ENCODE measurements around the gene BNIP1.
"Not testable (repeated sequence)": the region's sequence is repeated elsewhere in the genome, so short reads cannot be mapped to it uniquely, and the experiment has no call there.

Gene BNIP1

DNA sequence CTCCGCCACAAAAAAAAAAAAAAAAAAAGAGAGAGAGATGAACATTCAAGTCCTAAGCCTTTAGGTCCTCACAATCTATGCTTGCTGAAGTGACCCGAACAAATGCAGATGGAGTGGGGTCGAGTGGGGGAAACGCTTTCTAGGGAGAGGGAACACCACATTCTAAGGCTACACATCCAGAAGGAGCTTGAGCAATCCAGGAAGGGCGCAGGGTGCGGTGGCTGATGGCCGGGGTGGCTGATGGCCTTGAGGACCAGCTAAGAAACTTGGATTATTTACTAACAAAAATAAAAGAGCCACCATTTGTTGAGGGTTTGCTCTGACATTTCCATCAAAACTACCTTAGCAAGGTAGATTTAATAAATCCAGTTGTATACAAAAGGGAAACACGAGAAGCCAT lies 764 bp upstream of the BNIP1 start:
- H3K4me1 Mint-ChIP-seq, result peaks cover 9% of the 10 kb centered on the region
- peak overlapping the region; percentile 98 for H3K27ac Mint-ChIP-seq (ENCODE audit: low read depth)
- H3K4me3 Mint-ChIP-seq, result no peak overlapping the region
- peaks cover 16% of the 10 kb centered on the region for H3K36me3 Mint-ChIP-seq (ENCODE audit: insufficient read depth)
- H3K9me3 Mint-ChIP-seq, result no peaks in the 10 kb centered on the region
- ATAC-seq (replicated peaks; ENCODE audit: extremely low read depth, poor library complexity, severe bottlenecking), result no peak
- H3K27me3 Mint-ChIP-seq, result no peaks in the 10 kb centered on the region
- no peak for DNase-seq (ENCODE audit: low spot score in 2 of 2)

DNA sequence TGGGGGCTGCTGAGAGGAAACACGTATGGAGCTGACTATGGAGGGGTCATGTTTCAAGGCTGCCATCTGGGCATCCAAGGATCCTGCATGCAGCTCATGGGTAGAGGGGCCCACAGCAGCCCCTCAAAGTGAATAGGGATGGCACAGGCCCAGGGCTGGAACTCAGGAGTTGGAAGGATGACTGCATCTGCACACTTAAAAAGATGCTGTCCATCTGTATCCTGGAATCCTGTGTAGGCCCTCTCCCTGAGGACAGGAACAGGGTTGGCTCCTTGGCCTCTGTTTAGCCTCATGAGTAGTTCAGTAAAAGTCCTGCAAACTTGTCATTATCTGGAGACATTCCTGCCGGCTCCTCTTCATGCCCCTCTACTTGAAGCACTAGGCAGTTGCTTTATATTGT lies 4.0 kb downstream of the BNIP1 start:
- Mint-ChIP-seq H3K4me1 (peaks cover 15% of the 10 kb centered on the region), H3K36me3 (ENCODE audit: insufficient read depth) (peaks cover 41% of the 10 kb centered on the region), H3K4me3 (no peak overlapping the region), H3K9me3 (no peaks in the 10 kb centered on the region), H3K27me3 (no peaks in the 10 kb centered on the region), H3K27ac (ENCODE audit: low read depth) (no peak overlapping the region)
- no peak for ATAC-seq (replicated peaks; ENCODE audit: extremely low read depth, poor library complexity, severe bottlenecking)
- DNase-seq (ENCODE audit: low spot score in 2 of 2), result no peak

DNA sequence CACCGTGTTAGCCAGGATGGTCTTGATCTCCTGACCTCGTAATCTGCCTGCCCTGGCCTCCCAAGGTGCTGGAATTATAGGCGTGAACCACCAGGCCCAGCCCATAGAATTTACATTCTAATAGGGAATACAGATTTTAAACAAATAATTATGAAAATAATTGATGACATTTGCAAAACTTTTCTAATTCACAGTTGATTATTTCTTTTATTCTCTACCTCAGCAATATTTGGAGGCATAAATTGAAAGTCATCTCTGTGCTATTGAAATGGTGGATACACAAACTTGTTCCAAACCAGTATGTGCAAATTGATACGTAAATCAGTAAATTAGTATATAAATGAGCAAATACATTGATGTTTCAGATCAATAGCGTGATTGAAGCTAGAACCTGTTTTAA lies 8.2 kb downstream of the BNIP1 start:
- ATAC-seq (replicated peaks; ENCODE audit: extremely low read depth, poor library complexity, severe bottlenecking) (no peak), DNase-seq (ENCODE audit: low spot score in 2 of 2) (no peak)
- Mint-ChIP-seq H3K27me3 (no peaks in the 10 kb centered on the region), H3K27ac (ENCODE audit: low read depth) (peak overlapping the region; percentile 53), H3K4me1 (peaks cover 6% of the 10 kb centered on the region), H3K4me3 (no peak overlapping the region), H3K36me3 (ENCODE audit: insufficient read depth) (peaks cover 56% of the 10 kb centered on the region), H3K9me3 (no peaks in the 10 kb centered on the region)

DNA sequence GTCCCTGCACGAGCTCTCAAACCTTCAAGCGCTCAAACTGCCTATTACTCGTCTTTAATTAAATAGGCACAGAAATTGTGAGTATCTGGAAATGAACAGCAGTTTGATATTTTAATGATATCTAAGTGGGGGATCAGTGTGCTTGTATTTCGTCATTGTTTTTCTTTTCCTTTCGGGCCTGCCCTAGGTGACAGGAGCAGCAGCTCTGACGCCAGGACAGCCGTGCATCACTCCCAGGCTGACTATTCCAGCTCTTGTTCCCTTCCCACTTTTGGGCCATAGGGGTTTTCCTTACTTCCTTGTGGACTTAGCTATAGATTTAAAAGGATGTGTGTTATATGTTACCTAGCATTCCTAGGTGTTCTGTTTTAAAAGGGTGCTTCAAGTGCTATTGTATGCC lies 9.5 kb downstream of the BNIP1 start:
- DNase-seq (ENCODE audit: low spot score in 2 of 2), result no peak
- no peaks in the 10 kb centered on the region for H3K9me3 Mint-ChIP-seq
- no peaks in the 10 kb centered on the region for H3K27me3 Mint-ChIP-seq
- peaks cover 6% of the 10 kb centered on the region for H3K4me1 Mint-ChIP-seq
- H3K36me3 Mint-ChIP-seq (ENCODE audit: insufficient read depth), result peaks cover 61% of the 10 kb centered on the region
- no peak for ATAC-seq (replicated peaks; ENCODE audit: extremely low read depth, poor library complexity, severe bottlenecking)
- H3K27ac Mint-ChIP-seq (ENCODE audit: low read depth), result no peak overlapping the region
- H3K4me3 Mint-ChIP-seq, result no peak overlapping the region

DNA sequence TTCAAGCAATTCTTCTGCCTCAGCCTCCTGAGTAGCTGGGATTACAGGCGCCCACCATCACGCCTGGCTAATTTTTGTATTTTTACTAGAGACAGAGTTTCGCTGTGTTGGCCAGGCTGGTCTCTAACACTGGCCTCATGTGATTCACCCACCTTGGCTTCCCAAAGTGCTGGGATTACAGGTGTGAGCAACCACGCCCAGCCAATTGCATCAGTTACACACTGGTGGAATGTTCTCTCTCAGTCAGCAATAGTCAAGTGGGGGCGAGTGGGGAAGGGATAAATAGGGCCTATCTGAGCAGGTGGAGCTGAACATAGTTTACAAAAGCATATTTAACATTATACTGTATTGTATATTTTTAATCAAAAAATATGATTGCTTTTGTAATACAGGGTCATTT lies 10.3 kb downstream of the BNIP1 start:
- not testable (repeated sequence) for H3K9me3 Mint-ChIP-seq; H3K27ac Mint-ChIP-seq (ENCODE audit: low read depth)

DNA sequence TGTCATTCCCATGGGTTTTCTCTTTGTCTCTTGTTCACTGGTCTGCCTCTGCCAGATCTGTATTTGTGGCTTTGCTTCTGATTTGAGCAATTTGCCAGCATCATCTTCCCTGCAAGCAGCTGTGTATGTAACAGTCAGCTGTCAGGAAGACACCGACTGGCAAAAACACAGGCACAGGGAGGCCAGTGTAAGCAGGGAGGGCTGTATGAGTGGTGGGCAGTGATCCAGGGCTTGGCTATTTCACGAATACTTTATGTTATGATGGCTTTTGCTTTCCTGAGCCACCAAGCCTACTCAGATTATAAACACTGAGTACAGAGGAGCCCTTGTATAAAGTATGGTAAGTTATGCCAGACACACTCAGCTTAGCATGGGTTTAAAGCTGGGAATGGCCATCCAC lies 11.6 kb downstream of the BNIP1 start:
- no peaks in the 10 kb centered on the region for H3K9me3 Mint-ChIP-seq
- peaks cover 6% of the 10 kb centered on the region for H3K4me1 Mint-ChIP-seq
- DNase-seq (ENCODE audit: low spot score in 2 of 2) (no peak), ATAC-seq (replicated peaks; ENCODE audit: extremely low read depth, poor library complexity, severe bottlenecking) (no peak)
- no peaks in the 10 kb centered on the region for H3K27me3 Mint-ChIP-seq
- H3K4me3 Mint-ChIP-seq, result no peak overlapping the region
- H3K27ac Mint-ChIP-seq (ENCODE audit: low read depth), result no peak overlapping the region
- peaks cover 62% of the 10 kb centered on the region for H3K36me3 Mint-ChIP-seq (ENCODE audit: insufficient read depth)

More for the DNA sequence above, 10.3 kb downstream of the BNIP1 start:
- H3K4me3 Mint-ChIP-seq; DNase-seq (ENCODE audit: low spot score in 2 of 2); H3K27me3 Mint-ChIP-seq; H3K4me1 Mint-ChIP-seq; ATAC-seq (replicated peaks; ENCODE audit: extremely low read depth, poor library complexity, severe bottlenecking): not testable (repeated sequence)
- peaks cover 61% of the 10 kb centered on the region for H3K36me3 Mint-ChIP-seq (ENCODE audit: insufficient read depth)

GRCh38 chr5:173158366-173158765 lies 14.0 kb downstream of the BNIP1 start:
- ATAC-seq (replicated peaks; ENCODE audit: extremely low read depth, poor library complexity, severe bottlenecking) (no peak), DNase-seq (ENCODE audit: low spot score in 2 of 2) (no peak)
- no peak overlapping the region for H3K4me3 Mint-ChIP-seq
- no peaks in the 10 kb centered on the region for H3K27me3 Mint-ChIP-seq
- H3K27ac Mint-ChIP-seq (ENCODE audit: low read depth), result no peak overlapping the region
- peaks cover 67% of the 10 kb centered on the region for H3K36me3 Mint-ChIP-seq (ENCODE audit: insufficient read depth)
- no peaks in the 10 kb centered on the region for H3K9me3 Mint-ChIP-seq
- no peaks in the 10 kb centered on the region for H3K4me1 Mint-ChIP-seq

DNA sequence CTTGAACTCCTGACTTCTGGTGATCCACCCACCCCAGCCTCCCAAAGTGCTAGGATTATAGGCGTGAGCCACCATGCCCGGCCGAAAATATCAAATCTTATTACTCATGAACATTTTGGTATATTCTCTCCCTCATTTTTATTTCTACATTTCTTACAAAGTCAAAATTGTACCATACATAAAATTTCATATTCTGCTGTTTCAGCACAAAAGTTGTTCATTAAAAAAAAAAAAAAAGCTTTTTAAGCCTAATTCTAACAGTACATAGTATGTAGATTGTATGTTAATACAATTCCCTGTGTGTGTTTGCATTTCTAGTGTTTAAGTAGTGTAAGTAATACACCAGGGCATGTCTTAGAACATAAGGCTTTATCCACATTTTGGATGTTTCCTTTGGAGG lies 14.9 kb downstream of the BNIP1 start:
- Mint-ChIP-seq H3K4me1 (no peaks in the 10 kb centered on the region), H3K4me3 (no peak overlapping the region), H3K27me3 (no peaks in the 10 kb centered on the region), H3K27ac (ENCODE audit: low read depth) (no peak overlapping the region), H3K9me3 (no peaks in the 10 kb centered on the region), H3K36me3 (ENCODE audit: insufficient read depth) (peaks cover 61% of the 10 kb centered on the region)
- DNase-seq (ENCODE audit: low spot score in 2 of 2) (no peak), ATAC-seq (replicated peaks; ENCODE audit: extremely low read depth, poor library complexity, severe bottlenecking) (no peak)

- Mint-ChIP-seq H3K4me3 (no peak overlapping the region), H3K27me3 (no peaks in the 10 kb centered on the region), H3K9me3 (no peaks in the 10 kb centered on the region), H3K27ac (ENCODE audit: low read depth) (no peak overlapping the region), H3K36me3 (ENCODE audit: insufficient read depth) (peaks cover 53% of the 10 kb centered on the region), H3K4me1 (no peaks in the 10 kb centered on the region)
- DNase-seq (ENCODE audit: low spot score in 2 of 2) (no peak), ATAC-seq (replicated peaks; ENCODE audit: extremely low read depth, poor library complexity, severe bottlenecking) (no peak)
These were observed 16.8 kb downstream of the BNIP1 start for GRCh38 chr5:173161148-173161547.

DNA sequence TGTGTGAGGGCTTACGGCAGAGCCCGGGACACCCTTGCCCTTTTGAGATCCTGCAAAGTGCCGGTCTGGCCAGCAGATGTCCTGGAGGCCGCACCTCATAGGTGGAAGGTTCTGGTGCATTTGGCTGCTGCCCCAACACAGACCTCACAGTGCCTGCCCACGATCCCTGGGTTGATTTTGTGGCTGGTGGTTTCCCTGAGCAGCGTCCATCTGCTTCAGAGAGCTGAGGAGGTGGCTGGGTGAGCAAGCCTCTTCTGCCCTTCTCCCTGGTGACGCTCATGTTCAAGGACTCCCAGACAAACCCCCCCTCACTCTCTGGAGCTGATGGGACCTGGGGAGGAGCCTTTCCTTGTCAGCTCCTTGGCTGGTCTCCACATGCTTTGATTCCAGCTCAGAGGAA lies 18.9 kb downstream of the BNIP1 start:
- Mint-ChIP-seq H3K27ac (ENCODE audit: low read depth) (no peak overlapping the region), H3K4me3 (no peak overlapping the region), H3K4me1 (no peaks in the 10 kb centered on the region), H3K36me3 (ENCODE audit: insufficient read depth) (peaks cover 42% of the 10 kb centered on the region), H3K9me3 (no peaks in the 10 kb centered on the region), H3K27me3 (no peaks in the 10 kb centered on the region)
- DNase-seq (ENCODE audit: low spot score in 2 of 2), result no peak
- no peak for ATAC-seq (replicated peaks; ENCODE audit: extremely low read depth, poor library complexity, severe bottlenecking)

DNA sequence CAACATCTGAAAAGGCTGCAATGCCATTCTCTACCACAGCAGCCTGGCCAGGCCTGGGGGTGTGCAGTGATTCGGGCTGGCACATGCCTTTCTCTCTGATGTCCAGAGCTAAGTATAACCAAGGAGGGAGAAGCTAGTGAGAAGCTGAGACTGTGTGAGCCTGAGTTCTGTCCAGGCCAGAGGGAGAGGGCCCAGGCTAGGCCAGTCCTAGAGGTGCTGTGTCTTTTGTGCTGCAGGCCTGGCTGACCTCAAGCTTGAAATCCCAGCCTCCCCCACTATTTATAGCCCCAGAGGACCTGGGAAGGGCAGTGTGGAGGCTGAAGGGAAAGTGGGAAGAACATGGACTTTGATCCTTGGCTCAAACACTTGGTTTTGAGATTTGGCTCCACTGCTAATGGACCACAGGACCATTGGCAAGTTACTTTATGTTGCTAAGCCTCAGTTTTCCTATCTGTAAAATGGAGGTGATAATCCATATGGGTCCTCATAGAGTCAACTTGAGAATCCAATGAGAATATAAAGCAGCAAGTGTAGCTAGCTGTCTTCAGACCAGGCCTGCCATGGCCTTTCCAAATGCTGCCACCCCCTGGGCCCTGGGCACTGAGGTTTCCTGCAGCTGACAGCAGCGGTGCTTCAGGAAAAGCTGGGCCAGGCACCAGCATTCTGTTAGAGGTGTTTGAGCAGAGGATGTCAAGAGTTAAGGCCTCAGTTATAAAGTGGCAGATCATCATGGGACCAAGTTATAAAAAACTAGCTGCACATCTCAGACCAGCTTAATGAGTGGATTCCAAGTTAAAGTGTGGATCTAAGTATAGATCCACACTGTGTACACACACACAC lies 21.1 kb downstream of the BNIP1 start:
- Mint-ChIP-seq H3K9me3 (no peaks in the 10 kb centered on the region), H3K4me3 (no peak overlapping the region), H3K27ac (ENCODE audit: low read depth) (no peak overlapping the region), H3K4me1 (no peaks in the 10 kb centered on the region), H3K27me3 (no peaks in the 10 kb centered on the region), H3K36me3 (ENCODE audit: insufficient read depth) (peaks cover 29% of the 10 kb centered on the region)
- DNase-seq (ENCODE audit: low spot score in 2 of 2) (no peak), ATAC-seq (replicated peaks; ENCODE audit: extremely low read depth, poor library complexity, severe bottlenecking) (no peak)

- Mint-ChIP-seq H3K36me3 (ENCODE audit: insufficient read depth) (no peaks in the 10 kb centered on the region), H3K27ac (ENCODE audit: low read depth) (no peak overlapping the region), H3K4me3 (no peak overlapping the region), H3K27me3 (peaks cover 2% of the 10 kb centered on the region), H3K4me1 (no peaks in the 10 kb centered on the region), H3K9me3 (no peaks in the 10 kb centered on the region)
- no peak for ATAC-seq (replicated peaks; ENCODE audit: extremely low read depth, poor library complexity, severe bottlenecking)
- no peak for DNase-seq (ENCODE audit: low spot score in 2 of 2)
These were observed 27.8 kb downstream of the BNIP1 start for GRCh38 chr5:173172166-173172565.

- DNase-seq (ENCODE audit: low spot score in 2 of 2) (no peak), ATAC-seq (replicated peaks; ENCODE audit: extremely low read depth, poor library complexity, severe bottlenecking) (no peak)
- Mint-ChIP-seq H3K27ac (ENCODE audit: low read depth) (peak overlapping the region; percentile 22), H3K4me1 (no peaks in the 10 kb centered on the region), H3K4me3 (no peak overlapping the region), H3K27me3 (peaks cover 10% of the 10 kb centered on the region), H3K36me3 (ENCODE audit: insufficient read depth) (no peaks in the 10 kb centered on the region), H3K9me3 (peaks cover 4% of the 10 kb centered on the region)
These were observed 31.2 kb downstream of the BNIP1 start for GRCh38 chr5:173175523-173175922.

All from central memory CD8-positive, alpha-beta T cell (primary cell).